Hepatocyte (in vitro differentiated cells): ENCODE results near the gene DOCK7. TPM values are rescaled to one million over a fixed set of nuclear protein-coding genes. Genes with fewer than 3 reads are reported as not detected.
"Not testable (repeated sequence)": the region's sequence is repeated elsewhere in the genome, so short reads cannot be mapped to it uniquely, and the experiment has no call there.

Source experiments
- DNase-seq: peaks from one replicate; pipeline ENCODE4 v3.0.0-alpha.2; 2016; ENCODE audit warnings: low spot score
- H2AFZ ChIP-seq: fragments of 200-600 bp; sonication (generic); 2 replicates; pipeline ENCODE4 v1.6.0; 2016; ENCODE audit warnings: antibody characterized with exemption, mild to moderate bottlenecking
- H3K27ac ChIP-seq: fragments of 200-600 bp; sonication (generic); 2 replicates; pipeline ENCODE4 v1.5.1; 2016; ENCODE audit warnings: mild to moderate bottlenecking
- H3K27me3 ChIP-seq: fragments of 200-600 bp; sonication (generic); 2 replicates; pipeline ENCODE4 v1.6.1; 2016
- H3K36me3 ChIP-seq: fragments of 200-600 bp; sonication (generic); replicated peaks from 2 replicates; pipeline ENCODE4 v1.5.1; 2016; ENCODE audit warnings: low read depth; ENCODE audit not compliant: insufficient read depth
- H3K4me1 ChIP-seq: fragments of 200-600 bp; sonication (generic); 2 replicates; pipeline ENCODE4 v1.5.1; 2016; ENCODE audit warnings: mild to moderate bottlenecking, moderate library complexity; ENCODE audit not compliant: insufficient read depth
- H3K4me2 ChIP-seq: fragments of 200-600 bp; sonication (generic); 2 replicates; pipeline ENCODE4 v1.6.0; 2016
- H3K4me3 ChIP-seq: fragments of 200-600 bp; sonication (generic); 2 replicates; pipeline ENCODE4 v1.5.1; 2016; ENCODE audit warnings: mild to moderate bottlenecking
- H3K79me2 ChIP-seq: fragments of 200-600 bp; sonication (generic); 2 replicates; pipeline ENCODE4 v1.6.0; 2017; ENCODE audit warnings: mild to moderate bottlenecking
- H3K9me2 ChIP-seq: fragments of 200-600 bp; sonication (generic); replicated peaks from 2 replicates; pipeline ENCODE4 v1.6.0; 2017; ENCODE audit warnings: mild to moderate bottlenecking; ENCODE audit not compliant: insufficient read depth
- H3K9me3 ChIP-seq: fragments of 200-600 bp; sonication (generic); 2 replicates; pipeline ENCODE4 v1.5.1; 2016; ENCODE audit warnings: low read depth, mild to moderate bottlenecking
- H4K20me1 ChIP-seq: fragments of 200-600 bp; sonication (generic); 2 replicates; pipeline ENCODE4 v1.6.0; 2016; ENCODE audit warnings: mild to moderate bottlenecking; ENCODE audit not compliant: insufficient read depth, poor library complexity, severe bottlenecking
- CTCF ChIP-seq: fragments of 200-600 bp; sonication (generic); IDR thresholded peaks from 2 replicates; pipeline ENCODE4 v1.5.1; 2016; ENCODE audit warnings: antibody characterized with exemption, mild to moderate bottlenecking; ENCODE audit not compliant: poor library complexity
- EZH2 ChIP-seq: fragments of 200-600 bp; sonication (generic); IDR thresholded peaks from 2 replicates; pipeline ENCODE4 v1.6.1; 2016; ENCODE audit warnings: antibody characterized with exemption, mild to moderate bottlenecking, borderline replicate concordance
- EZH2phosphoT487 ChIP-seq: fragments of 200-600 bp; sonication (generic); IDR thresholded peaks from one replicate; pipeline ENCODE4 v1.6.1; 2018; ENCODE audit warnings: antibody characterized with exemption, mild to moderate bottlenecking, low read depth, moderate library complexity; ENCODE audit not compliant: unreplicated experiment, severe bottlenecking
- WGBS: methylation state at CpG from one replicate; pipeline ENCODE4 v1.1.6; 2016; ENCODE audit warnings: low lambda C conversion rate; ENCODE audit errors: missing lambda C conversion rate; 5-methylcytosine and 5-hydroxymethylcytosine counted together
- polyA plus RNA-seq: library from polyadenylated mRNA; unstranded; fragments of >200 nt; fragmentation: Nextera tagmentation; extraction: Ambion mirVana; gene quantifications from 2 replicates; pipeline ENCODE4 v1.2.1, GENCODE V29; 2016
- total RNA-seq: library from RNA; depleted of rRNA; stranded (reverse); fragments of >200 nt; gene quantifications from 2 replicates; pipeline ENCODE4 v1.2.3, GENCODE V29; 2014

Gene DOCK7
- total and polyA plus RNA-seq, 2 experiments from 2014 or later = 22.4 to 53.4 TPM

DNA sequence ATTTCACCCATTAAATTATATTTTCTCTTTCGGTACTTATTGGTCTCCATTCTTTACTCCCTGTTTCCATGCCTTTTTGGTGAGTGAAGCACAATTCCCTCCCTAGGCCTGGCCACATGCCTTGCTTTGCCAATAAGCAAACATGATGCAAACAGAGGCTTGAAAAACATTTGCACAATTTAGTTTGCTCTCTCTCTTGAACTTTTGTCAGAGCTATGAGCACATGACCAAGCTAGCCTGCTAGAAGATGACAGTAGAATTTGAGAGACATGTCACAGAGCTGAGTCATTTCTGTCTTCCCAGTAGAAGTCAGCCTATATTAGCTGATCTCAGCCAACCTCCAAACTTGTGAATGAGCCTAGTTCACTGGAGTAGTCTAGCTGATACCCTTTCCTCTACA lies 66.3 kb downstream of the DOCK7 start:
- peak; percentile 74 for DNase-seq
- peak overlapping the region; percentile 9 for H3K27ac ChIP-seq
- no peaks in the 10 kb centered on the region for H4K20me1 ChIP-seq
- 95% methylated on average over 1 of the region's 1 CpG for WGBS
- no peak overlapping the region for H3K4me3 ChIP-seq
- H3K9me2 ChIP-seq = no peaks in the 10 kb centered on the region
- no peaks in the 10 kb centered on the region for H3K27me3 ChIP-seq
- TF ChIP-seq EZH2 (no peak), CTCF (no peak), EZH2phosphoT487 (no peak)
- no peaks in the 10 kb centered on the region for H3K9me3 ChIP-seq
- H3K4me2 ChIP-seq = no peak overlapping the region
- no peaks in the 10 kb centered on the region for H3K79me2 ChIP-seq
- no peak overlapping the region for H2AFZ ChIP-seq
- H3K36me3 ChIP-seq = no peaks in the 10 kb centered on the region
- no peaks in the 10 kb centered on the region for H3K4me1 ChIP-seq

GRCh38 chr1:62613890-62614289 lies 74.3 kb downstream of the DOCK7 start:
- no peaks in the 10 kb centered on the region for H3K9me2 ChIP-seq
- H3K27me3 ChIP-seq = no peaks in the 10 kb centered on the region
- no peak overlapping the region for H3K4me2 ChIP-seq
- no peak for DNase-seq
- no peaks in the 10 kb centered on the region for H4K20me1 ChIP-seq
- WGBS = 81% methylated on average over 1 of the region's 1 CpG
- H3K36me3 ChIP-seq = no peaks in the 10 kb centered on the region
- no peak overlapping the region for H3K4me3 ChIP-seq
- peaks cover 12% of the 10 kb centered on the region for H3K4me1 ChIP-seq
- H3K9me3 ChIP-seq = no peaks in the 10 kb centered on the region
- no peaks in the 10 kb centered on the region for H3K79me2 ChIP-seq
- H2AFZ ChIP-seq = no peak overlapping the region
- no peak for TF ChIP-seq EZH2phosphoT487
- no peak for TF ChIP-seq EZH2
- no peak for TF ChIP-seq CTCF
- H3K27ac ChIP-seq = no peak overlapping the region

DNA sequence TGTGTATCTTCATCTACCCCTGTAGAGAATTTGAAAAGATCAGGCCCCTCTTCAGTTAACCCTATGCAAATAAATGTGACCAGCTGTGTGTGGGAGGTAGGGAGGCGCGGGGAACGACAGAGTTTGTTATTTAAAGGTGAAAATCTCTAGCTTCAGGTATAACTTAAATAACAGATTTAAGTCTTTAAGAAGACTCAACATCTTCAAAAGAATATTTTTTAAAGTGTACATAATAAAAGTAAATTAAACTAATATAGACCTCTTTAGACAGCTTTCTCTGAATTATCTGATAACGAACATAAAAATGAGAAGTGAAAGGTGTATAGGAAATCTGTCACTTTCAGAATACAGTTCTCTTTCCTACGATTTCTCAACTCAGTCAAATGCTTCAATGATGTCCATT lies 74.9 kb downstream of the DOCK7 start:
- Histone ChIP-seq H3K4me2 (no peak overlapping the region), H3K36me3 (no peaks in the 10 kb centered on the region), H3K9me3 (no peaks in the 10 kb centered on the region), H4K20me1 (no peaks in the 10 kb centered on the region), H3K4me3 (no peak overlapping the region), H3K4me1 (peaks cover 12% of the 10 kb centered on the region), H3K79me2 (no peaks in the 10 kb centered on the region), H3K27ac (no peak overlapping the region), H3K27me3 (no peaks in the 10 kb centered on the region), H3K9me2 (no peaks in the 10 kb centered on the region), H2AFZ (no peak overlapping the region)
- no peak for DNase-seq
- TF ChIP-seq EZH2 = no peak
- no peak for TF ChIP-seq CTCF
- no peak for TF ChIP-seq EZH2phosphoT487
- WGBS = 66% methylated on average over 5 of the region's 5 CpGs

DNA sequence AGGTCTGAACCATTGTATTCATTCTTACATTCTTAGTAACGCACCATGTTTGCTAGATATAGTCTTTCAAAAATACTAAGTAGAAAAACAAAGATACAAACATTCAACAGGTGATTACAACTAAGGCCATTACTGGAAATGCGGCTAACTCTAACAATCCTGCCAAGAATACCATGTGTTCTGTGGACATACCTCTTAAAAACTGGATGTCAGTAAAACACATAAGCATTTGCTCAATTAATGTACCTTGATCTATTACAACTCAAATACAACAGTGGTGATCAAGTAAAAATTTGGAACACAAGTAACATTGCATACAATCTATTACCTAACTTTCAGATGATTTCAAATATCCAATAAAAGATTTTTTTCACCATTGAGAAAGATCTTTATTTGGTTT lies 75.4 kb downstream of the DOCK7 start:
- Histone ChIP-seq H3K27me3 (no peaks in the 10 kb centered on the region), H3K27ac (no peak overlapping the region), H3K4me1 (peaks cover 12% of the 10 kb centered on the region), H3K4me2 (no peak overlapping the region), H2AFZ (no peak overlapping the region), H3K9me3 (no peaks in the 10 kb centered on the region), H4K20me1 (no peaks in the 10 kb centered on the region), H3K36me3 (no peaks in the 10 kb centered on the region), H3K79me2 (no peaks in the 10 kb centered on the region), H3K4me3 (no peak overlapping the region), H3K9me2 (no peaks in the 10 kb centered on the region)
- no peak for DNase-seq
- TF ChIP-seq EZH2phosphoT487 = no peak
- no peak for TF ChIP-seq EZH2
- 86% methylated on average over 2 of the region's 2 CpGs for WGBS

GRCh38 chr1:62610588-62610987 lies 77.6 kb downstream of the DOCK7 start:
- H3K4me2 ChIP-seq, H3K9me2 ChIP-seq, H3K4me3 ChIP-seq, H3K9me3 ChIP-seq, DNase-seq, H3K27ac ChIP-seq, H4K20me1 ChIP-seq, H3K79me2 ChIP-seq, H3K36me3 ChIP-seq, H3K27me3 ChIP-seq, H2AFZ ChIP-seq: not testable (repeated sequence)
- H3K4me1 ChIP-seq = peaks cover 12% of the 10 kb centered on the region
- WGBS = 100% methylated on average over 1 of the region's 1 CpG
